K562 (cell line): ENCODE data around the gene SNUPN. TPM values are rescaled to one million over a fixed set of nuclear protein-coding genes. Genes with fewer than 3 reads are reported as not detected.
A peak's percentile ranks its signal among the peaks of the same experiment; 100 is the strongest.
"Not testable (repeated sequence)": the region's sequence is repeated elsewhere in the genome, so short reads cannot be mapped to it uniquely, and the experiment has no call there.

Source experiments
- ATAC-seq: fragments of 200-7000 bp; cut with Tn5 transposase; 3 replicates; pipeline ENCODE4 v1.9.1; 2020; ENCODE audit warnings: moderate library complexity
- BruUV-seq: library from RNA; stranded (reverse); fragments of 400-500 nt; replicated peaks from 2 replicates; lab custom pipeline; 2021; lab: Mats Ljungman, UMichigan
- CTCF ChIA-PET: fragments of 300-600 bp; formaldehyde crosslinking; extraction: SDS; loops from one replicate; lab custom pipeline; 2021; ENCODE audit warnings: low intra/inter-chr PET ratio; lab: Yijun Ruan, JAX
- POLR2A ChIA-PET: fragments of 300-600, 350-650 bp; sonication (Branson Sonifier 250); formaldehyde crosslinking; extraction: SDS; loops from one replicate; lab custom pipeline; 2021; ENCODE audit warnings: antibody characterized with exemption, inconsistent platforms; lab: Yijun Ruan, JAX
- DNase-seq, 4 experiments: peaks; one replicate each; pipeline versions ENCODE4 v3.0.0 to v3.0.0-alpha.2; 2011 to 2018; ENCODE audit warnings: low spot score in 3 of 4, mixed read lengths in 3 of 4; ENCODE audit errors: extremely low read depth in 1 of 4
- FAIRE-seq: peaks from 2 replicates; lab custom pipeline; 2011; peaks lifted over from hg19 to GRCh38; lab: Jason Lieb, UNC
- H2AFZ ChIP-seq: 2 replicates; pipeline ENCODE4 v1.6.0; 2011; ENCODE audit warnings: low read depth, low read length, control low read depth, inconsistent platforms
- H3K27ac ChIP-seq: fragments of 200-600 bp; 3 replicates; pipeline ENCODE4 v1.8.0; 2011; ENCODE audit warnings: low read depth, mild to moderate bottlenecking, control low read depth, inconsistent platforms, low read length, moderate library complexity, mixed read lengths; ENCODE audit errors: extremely low read depth
- H3K27me3 ChIP-seq, 2 experiments: fragments of 300-600 bp in 1 of 2; 2 replicates in 1 of 2; 3 replicates in 1 of 2; pipeline versions ENCODE4 v1.6.0 to v1.8.0; 2011; ENCODE audit warnings: inconsistent platforms in 2 of 2, low read length in 2 of 2, mild to moderate bottlenecking in 1 of 2, mixed read lengths in 1 of 2, moderate library complexity in 1 of 2; ENCODE audit not compliant: control insufficient read depth in 2 of 2, insufficient read depth in 2 of 2
- H3K36me3 ChIP-seq: fragments of 300-600 bp; 3 replicates; pipeline ENCODE4 v1.8.0; 2011; ENCODE audit warnings: mild to moderate bottlenecking, low read length, inconsistent platforms; ENCODE audit not compliant: control insufficient read depth, insufficient read depth
- H3K4me1 ChIP-seq, 2 experiments: fragments of 200-600 bp in 1 of 2; replicated peaks in 1 of 2; 2 replicates in 1 of 2; 3 replicates in 1 of 2; pipeline versions ENCODE4 v1.5.1 to v1.8.0; 2011; ENCODE audit warnings: inconsistent platforms in 2 of 2, low read length in 2 of 2, mild to moderate bottlenecking in 1 of 2, mixed read lengths in 1 of 2, moderate library complexity in 1 of 2; ENCODE audit not compliant: control insufficient read depth in 2 of 2, insufficient read depth in 2 of 2
- H3K4me2 ChIP-seq: 2 replicates; pipeline ENCODE4 v1.6.1; 2011; ENCODE audit warnings: low read length, control low read depth, inconsistent platforms, mixed read lengths; ENCODE audit not compliant: insufficient read depth
- H3K4me3 ChIP-seq: fragments of 200-600 bp; sonication (generic), shearing (Covaris generic); 2 replicates; pipeline ENCODE4 v1.5.1; 2016; ENCODE audit warnings: control low read depth, inconsistent platforms
- H3K79me2 ChIP-seq: fragments of 200-600 bp; 3 replicates; pipeline ENCODE4 v1.8.0; 2011; ENCODE audit warnings: low read length, inconsistent platforms; ENCODE audit not compliant: control insufficient read depth, insufficient read depth
- H3K9ac ChIP-seq, 2 experiments: 2 replicates each; pipeline versions ENCODE4 v1.6.0 to v1.6.1; 2011; ENCODE audit warnings: low read depth in 2 of 2, low read length in 2 of 2, control low read depth in 1 of 2, inconsistent platforms in 1 of 2, mild to moderate bottlenecking in 1 of 2, mixed read lengths in 1 of 2; ENCODE audit not compliant: insufficient read depth in 1 of 2
- H3K9me1 ChIP-seq: one replicate; pipeline ENCODE4 v1.6.0; 2011; ENCODE audit warnings: inconsistent platforms, mild to moderate bottlenecking, low read length, moderate library complexity; ENCODE audit not compliant: control insufficient read depth, insufficient read depth
- H3K9me3 ChIP-seq: replicated peaks from 2 replicates; pipeline ENCODE4 v1.5.1; 2011; ENCODE audit warnings: low read depth, low read length, inconsistent platforms; ENCODE audit not compliant: control insufficient read depth, insufficient read depth
- H4K20me1 ChIP-seq: replicated peaks from 2 replicates; pipeline ENCODE4 v1.6.1; 2011; ENCODE audit warnings: low read length, inconsistent platforms, mixed read lengths; ENCODE audit not compliant: control insufficient read depth, insufficient read depth
- POLR2G ChIP-seq: fragments of 200-400 bp; formaldehyde crosslinking; IDR thresholded peaks from 2 replicates; pipeline ENCODE4 v1.6.1; 2017; ENCODE audit warnings: low read depth, mild to moderate bottlenecking, antibody characterized with exemption, low read length, moderate library complexity
- WGBS: fragments of 100-300 bp; shearing (Covaris generic); methylation state at CpG from one replicate; pipeline ENCODE4 v1.1.6; 2016; ENCODE audit warnings: low coverage, mixed read lengths; ENCODE audit not compliant: insufficient coverage; ENCODE audit errors: missing lambda C conversion rate; 5-methylcytosine and 5-hydroxymethylcytosine counted together
- in situ Hi-C: fragments of 300-500 bp; cut with MboI; formaldehyde crosslinking; loops from 4 replicates; pipeline ENCODE4 v1.15.0; 2018; ENCODE audit warnings: inconsistent platforms, mixed read lengths
- intact Hi-C: fragments of 100-400 bp; cut with micrococcal nuclease; formaldehyde crosslinking; loops from 2 replicates; pipeline ENCODE4 v1.14.2; 2022
- polyA plus RNA-seq, 8 experiments: library from polyadenylated mRNA; depleted of rRNA in 4 of 8; stranded (reverse) in 5 of 8; unstranded in 3 of 8; fragments of >200 nt; fragmentation: Nextera tagmentation in 2 of 8; fragmentation: Illumina TruSeq in 1 of 8; extraction: Ambion mirVana in 2 of 8; extraction: Trizol in 1 of 8; gene quantifications; 2 replicates each; pipeline versions ENCODE4 v1.2.1 to v1.2.3, GENCODE V29; 2011 to 2014; ENCODE audit warnings: inconsistent platforms in 1 of 8, missing spikeins in 1 of 8
- total RNA-seq, 7 experiments: library from RNA; depleted of rRNA in 6 of 7; stranded (reverse); fragments of >200 nt in 6 of 7; fragmentation: Illumina TruSeq in 2 of 7; extraction: Trizol in 2 of 7; gene quantifications; 2 replicates each; pipeline versions ENCODE4 v1.2.1 to v1.2.3, GENCODE V29; 2011 to 2021; ENCODE audit warnings: low replicate concordance in 1 of 7
- TF ChIP-seq, protein P1 (sequence below): sonication (generic); formaldehyde crosslinking; IDR thresholded peaks from 2 replicates; pipeline ENCODE4 v1.8.1; 2023; ENCODE audit warnings: mild to moderate bottlenecking, missing genetic modification reagents
- TF ChIP-seq, protein P2 (sequence below), 2 experiments: fragments of 450-650 bp; formaldehyde crosslinking in 1 of 2; IDR thresholded peaks; 2 replicates each; pipeline versions ENCODE4 v1.4.0 to v1.6.1; 2014 to 2020; ENCODE audit warnings: mild to moderate bottlenecking in 2 of 2, borderline replicate concordance in 1 of 2, low read depth in 1 of 2

The SNUPN gene
- total and polyA plus RNA-seq, 9 of the 15 experiments (the other 6 are each of a cell fraction or from before 2014, with no cell fraction given), result 32.2 to 78.3 (median 40.0) TPM

DNA sequence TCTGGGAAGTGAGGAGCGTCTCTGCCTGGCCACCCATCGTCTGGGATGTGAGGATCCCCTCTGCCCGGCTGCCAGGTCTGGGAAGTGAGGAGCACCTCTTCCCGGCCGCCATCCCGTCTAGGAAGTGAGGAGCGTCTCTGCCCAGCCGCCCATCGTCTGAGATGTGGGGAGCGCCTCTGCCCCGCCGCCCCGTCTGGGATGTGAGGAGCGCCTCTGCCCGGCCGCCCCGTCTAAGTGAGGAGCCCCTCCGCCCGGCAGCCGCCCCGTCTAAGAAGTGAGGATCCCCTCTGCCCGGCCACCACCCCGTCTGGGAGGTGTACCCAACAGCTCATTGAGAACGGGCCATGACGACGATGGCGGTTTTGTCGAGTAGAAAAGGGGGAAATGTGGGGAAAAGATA lies 66.6 kb downstream of the SNUPN start:
- H3K4me1 ChIP-seq, H3K36me3 ChIP-seq, ATAC-seq, intact Hi-C loops, H3K4me3 ChIP-seq, FAIRE-seq, CTCF ChIA-PET, H3K9me1 ChIP-seq, H3K4me2 ChIP-seq, H2AFZ ChIP-seq, H3K79me2 ChIP-seq, H4K20me1 ChIP-seq, DNase-seq, H3K9me3 ChIP-seq, POLR2A ChIA-PET, H3K27me3 ChIP-seq: not testable (repeated sequence)
- TF ChIP-seq, protein P1, sequence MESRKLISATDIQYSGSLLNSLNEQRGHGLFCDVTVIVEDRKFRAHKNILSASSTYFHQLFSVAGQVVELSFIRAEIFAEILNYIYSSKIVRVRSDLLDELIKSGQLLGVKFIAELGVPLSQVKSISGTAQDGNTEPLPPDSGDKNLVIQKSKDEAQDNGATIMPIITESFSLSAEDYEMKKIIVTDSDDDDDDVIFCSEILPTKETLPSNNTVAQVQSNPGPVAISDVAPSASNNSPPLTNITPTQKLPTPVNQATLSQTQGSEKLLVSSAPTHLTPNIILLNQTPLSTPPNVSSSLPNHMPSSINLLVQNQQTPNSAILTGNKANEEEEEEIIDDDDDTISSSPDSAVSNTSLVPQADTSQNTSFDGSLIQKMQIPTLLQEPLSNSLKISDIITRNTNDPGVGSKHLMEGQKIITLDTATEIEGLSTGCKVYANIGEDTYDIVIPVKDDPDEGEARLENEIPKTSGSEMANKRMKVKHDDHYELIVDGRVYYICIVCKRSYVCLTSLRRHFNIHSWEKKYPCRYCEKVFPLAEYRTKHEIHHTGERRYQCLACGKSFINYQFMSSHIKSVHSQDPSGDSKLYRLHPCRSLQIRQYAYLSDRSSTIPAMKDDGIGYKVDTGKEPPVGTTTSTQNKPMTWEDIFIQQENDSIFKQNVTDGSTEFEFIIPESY (CRISPR knock-in tag), result 0 out of 2 replicates have a peak, but pooled peaks have one; percentile 13
- peak; percentile 26; the same call in 1 of the 2 replicates for TF ChIP-seq POLR2G
- TF ChIP-seq, all 486 proteins: peak for 2; not testable (repeated sequence) for 484
- in situ Hi-C loops, H3K9ac ChIP-seq, H3K27ac ChIP-seq, BruUV-seq: not testable (repeated sequence)
- 87% methylated on average over 11 of the region's 28 CpGs for WGBS

DNA sequence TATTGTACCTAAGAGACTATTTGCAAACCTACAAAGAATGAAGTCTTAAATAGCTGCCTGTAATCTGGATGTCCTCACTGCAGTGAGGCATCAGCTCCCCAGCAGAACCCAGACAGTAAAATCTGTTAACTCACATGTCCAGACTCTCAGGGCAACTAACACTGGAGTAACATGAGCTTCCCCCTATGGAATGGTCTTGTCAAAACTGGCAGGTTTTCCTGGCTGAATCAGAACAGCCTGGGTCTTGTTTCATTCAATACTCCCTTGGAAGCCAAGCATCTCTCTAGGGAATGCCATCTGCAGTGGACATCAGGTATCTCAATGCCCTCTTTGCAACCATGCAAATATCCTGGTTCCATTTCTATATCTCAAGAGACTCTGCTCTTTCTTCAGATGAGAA lies 70.8 kb downstream of the SNUPN start:
- no TSS peak for BruUV-seq
- peak overlapping the region; percentile 19; the same call in 1 of the 3 replicates for H3K27ac ChIP-seq
- H3K4me2 ChIP-seq, result no peak overlapping the region
- FAIRE-seq, result peak; percentile 64
- peaks cover 4% of the 10 kb centered on the region; the same call in 1 of the 2 replicates for H4K20me1 ChIP-seq
- DNase-seq, result no peak
- no peaks in the 10 kb centered on the region for H3K9me1 ChIP-seq
- H3K79me2 ChIP-seq, result peaks cover 5% of the 10 kb centered on the region; the same call in 2 of the 3 replicates
- no peak overlapping the region for H2AFZ ChIP-seq
- in situ Hi-C loops (no loop called here), intact Hi-C loops (no loop called here)
- H3K9ac ChIP-seq, result no peak overlapping the region
- CTCF ChIA-PET, result no interaction called here
- no peak for ATAC-seq
- H3K9me3 ChIP-seq, result no peaks in the 10 kb centered on the region
- peaks cover 0 to 9% of the 10 kb centered on the region in 2 experiments; a peak in 3 of 5 replicates for H3K4me1 ChIP-seq
- H3K4me3 ChIP-seq, result no peak overlapping the region
- H3K36me3 ChIP-seq, result no peaks in the 10 kb centered on the region
- POLR2A ChIA-PET, result interaction anchor here (1.3 kb wide), 1 partner anchor 12 kb away, joined by 3 read pairs; no protein-coding TSS in a partner anchor
- no peaks in the 10 kb centered on the region for H3K27me3 ChIP-seq
- TF ChIP-seq, protein P2, sequence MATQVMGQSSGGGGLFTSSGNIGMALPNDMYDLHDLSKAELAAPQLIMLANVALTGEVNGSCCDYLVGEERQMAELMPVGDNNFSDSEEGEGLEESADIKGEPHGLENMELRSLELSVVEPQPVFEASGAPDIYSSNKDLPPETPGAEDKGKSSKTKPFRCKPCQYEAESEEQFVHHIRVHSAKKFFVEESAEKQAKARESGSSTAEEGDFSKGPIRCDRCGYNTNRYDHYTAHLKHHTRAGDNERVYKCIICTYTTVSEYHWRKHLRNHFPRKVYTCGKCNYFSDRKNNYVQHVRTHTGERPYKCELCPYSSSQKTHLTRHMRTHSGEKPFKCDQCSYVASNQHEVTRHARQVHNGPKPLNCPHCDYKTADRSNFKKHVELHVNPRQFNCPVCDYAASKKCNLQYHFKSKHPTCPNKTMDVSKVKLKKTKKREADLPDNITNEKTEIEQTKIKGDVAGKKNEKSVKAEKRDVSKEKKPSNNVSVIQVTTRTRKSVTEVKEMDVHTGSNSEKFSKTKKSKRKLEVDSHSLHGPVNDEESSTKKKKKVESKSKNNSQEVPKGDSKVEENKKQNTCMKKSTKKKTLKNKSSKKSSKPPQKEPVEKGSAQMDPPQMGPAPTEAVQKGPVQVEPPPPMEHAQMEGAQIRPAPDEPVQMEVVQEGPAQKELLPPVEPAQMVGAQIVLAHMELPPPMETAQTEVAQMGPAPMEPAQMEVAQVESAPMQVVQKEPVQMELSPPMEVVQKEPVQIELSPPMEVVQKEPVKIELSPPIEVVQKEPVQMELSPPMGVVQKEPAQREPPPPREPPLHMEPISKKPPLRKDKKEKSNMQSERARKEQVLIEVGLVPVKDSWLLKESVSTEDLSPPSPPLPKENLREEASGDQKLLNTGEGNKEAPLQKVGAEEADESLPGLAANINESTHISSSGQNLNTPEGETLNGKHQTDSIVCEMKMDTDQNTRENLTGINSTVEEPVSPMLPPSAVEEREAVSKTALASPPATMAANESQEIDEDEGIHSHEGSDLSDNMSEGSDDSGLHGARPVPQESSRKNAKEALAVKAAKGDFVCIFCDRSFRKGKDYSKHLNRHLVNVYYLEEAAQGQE (IDR thresholded peaks at IDR 0.05; ENCODE audit: borderline replicate concordance), result no peak
- TF ChIP-seq, protein P2 (CRISPR knock-in tag; IDR thresholded peaks at IDR 0.05; ENCODE audit: low read depth), result no peak
